ENCODE results near the gene ARHGEF17.

ARHGEF17 gene

DNA sequence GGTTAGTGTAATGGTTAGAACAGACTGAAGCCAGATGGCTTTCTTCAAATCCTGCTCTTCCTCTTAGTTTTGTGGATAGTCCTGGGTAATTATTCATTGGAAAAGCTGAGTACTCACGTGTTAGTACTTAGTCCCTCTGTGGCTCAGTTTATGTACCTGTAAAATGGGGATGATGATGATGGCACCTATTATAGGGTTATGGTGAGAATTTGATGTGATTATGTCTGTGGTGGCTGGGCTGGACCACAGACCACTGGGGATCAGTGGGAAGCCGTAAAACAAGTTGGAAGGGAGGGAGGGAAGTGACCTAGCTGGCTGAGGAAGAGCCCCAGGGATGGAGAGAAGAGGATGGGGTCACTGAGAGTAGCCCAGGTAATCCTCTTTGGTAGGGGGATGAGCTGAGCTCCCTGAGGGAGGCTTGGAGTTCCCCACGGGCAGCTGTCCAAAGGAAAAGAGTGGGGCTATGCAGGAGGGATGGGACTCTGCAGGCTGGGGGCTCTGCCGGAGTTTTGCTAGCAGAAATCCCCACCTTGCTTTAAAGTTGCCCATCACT lies 19.8 kb downstream of the ARHGEF17 start:
- DNase-seq (ENCODE audit: low read depth in 3 of 3, low spot score in 1 of 3): no peak

DNA sequence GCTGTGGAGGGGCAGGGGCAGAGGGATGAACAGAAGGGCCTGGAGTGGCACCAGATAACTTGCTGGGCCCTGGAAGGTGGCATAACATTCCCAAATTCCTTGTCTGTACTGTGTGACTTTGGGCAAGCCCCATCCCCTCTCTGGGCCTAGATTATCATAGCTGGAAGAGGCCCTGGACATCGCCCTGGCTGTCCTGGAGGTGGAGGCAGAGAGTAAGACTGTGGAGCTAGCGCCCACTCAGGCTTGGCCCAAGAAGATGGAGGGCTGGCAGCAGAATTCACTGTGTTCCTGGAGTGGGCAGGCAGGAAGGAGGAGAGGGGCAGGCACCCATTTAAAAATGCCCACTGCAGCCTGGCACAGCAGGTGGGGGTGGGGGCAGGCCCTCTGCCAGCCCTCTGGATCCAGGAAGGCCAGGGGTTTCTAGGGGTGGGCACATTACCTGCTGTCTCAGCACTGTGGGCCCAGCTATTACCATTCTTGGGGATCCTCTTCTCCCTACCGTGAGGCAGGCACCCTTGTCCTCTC lies 22.6 kb downstream of the ARHGEF17 start:
- no peak for DNase-seq (ENCODE audit: low read depth in 3 of 3, low spot score in 1 of 3)

DNA sequence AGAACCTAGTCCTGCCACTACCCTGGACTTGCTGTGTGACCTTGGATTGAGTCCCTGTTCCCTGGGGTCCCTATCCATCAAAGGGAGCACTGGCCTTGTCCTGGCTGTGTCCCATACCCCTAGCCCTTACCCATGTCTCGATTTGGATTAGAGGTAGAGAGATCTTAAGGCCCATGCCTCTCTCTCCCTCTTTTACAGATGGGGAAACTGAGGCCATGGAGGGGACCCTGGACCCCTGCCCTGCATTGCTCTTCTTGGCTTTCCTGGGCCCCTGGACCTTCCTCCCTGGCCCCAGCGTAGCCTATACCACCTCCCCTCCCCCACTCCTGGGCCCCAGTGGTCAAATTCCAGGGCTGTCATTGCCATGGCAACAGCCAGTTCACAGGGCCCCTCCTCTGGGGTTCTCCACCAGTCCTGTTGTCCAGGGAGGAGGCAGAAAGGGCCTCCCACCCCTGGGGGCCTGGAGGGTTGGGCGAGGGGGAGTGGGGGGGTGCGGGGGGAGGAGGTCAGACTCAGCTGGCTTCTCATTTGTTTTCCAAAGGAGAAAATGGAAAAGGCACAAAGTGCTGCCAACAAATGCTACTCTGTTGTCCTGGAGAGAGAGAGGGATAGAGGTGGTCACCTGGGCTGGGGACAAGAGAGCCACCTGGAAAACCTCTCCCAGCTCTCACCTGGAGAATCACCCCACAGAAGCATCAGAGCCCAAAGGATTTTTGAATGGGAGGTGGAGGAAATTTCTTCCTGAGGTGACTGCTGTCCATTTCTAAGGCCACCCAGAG lies 23.3 kb downstream of the ARHGEF17 start:
- DNase-seq (ENCODE audit: low read depth in 3 of 3, low spot score in 1 of 3): no peak

DNA sequence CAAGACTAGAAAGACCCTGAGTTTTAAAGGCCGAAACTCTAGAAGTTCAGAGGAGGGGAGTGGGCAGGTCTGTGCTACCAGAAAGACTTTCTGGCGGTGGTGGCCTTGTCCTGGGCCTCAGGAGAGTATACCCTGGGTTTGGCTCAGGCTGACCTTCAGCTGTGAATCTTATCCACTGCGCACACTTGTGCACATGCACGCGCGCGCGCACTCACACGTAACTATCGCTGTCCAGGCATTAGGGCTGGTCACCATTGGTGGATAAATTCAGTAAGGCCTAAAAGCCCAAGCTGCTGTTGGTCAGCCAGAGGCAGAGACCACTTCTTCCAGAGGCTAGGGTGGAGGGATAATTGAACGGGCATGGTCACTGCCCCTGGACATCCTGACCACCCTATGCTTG lies 25.1 kb downstream of the ARHGEF17 start:
- no peak for DNase-seq (ENCODE audit: low read depth in 3 of 3, low spot score in 1 of 3)

DNA sequence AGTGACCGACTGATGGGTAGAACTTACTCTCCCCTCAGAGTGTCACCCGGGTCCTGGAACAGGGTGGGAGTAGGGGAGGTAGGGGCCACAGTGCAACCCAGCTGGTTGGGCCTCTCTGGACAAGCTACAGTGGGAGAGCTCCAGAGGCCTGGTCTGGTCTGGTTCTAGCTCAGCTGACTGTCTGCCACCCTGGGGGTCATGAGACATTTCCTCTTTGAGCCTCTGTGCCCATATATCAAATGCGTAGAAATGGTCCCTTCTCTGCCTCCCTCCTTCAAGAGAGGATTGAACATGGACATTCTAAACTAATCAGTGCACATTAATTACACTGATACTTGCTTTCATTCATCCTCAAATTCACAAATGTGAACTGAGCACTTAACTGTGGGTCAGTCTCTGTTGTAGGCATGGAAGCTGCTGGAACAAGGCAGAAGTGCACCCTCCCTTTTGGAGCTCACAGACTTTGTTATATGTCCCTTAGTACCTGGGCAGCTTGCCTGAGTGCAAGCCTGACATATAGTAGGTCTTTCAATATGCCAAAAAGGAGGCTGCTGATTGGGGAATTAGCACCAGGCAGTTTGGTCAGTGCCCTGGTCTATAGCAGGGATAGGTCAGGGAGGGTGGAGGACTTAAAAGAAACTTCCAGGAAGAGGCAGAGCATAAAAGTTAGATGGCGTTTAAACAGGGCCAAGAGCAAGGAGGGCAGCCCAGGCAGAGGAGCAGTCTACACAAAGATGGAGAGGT lies 25.7 kb downstream of the ARHGEF17 start:
- no peak for DNase-seq (ENCODE audit: low read depth in 3 of 3, low spot score in 1 of 3)

DNA sequence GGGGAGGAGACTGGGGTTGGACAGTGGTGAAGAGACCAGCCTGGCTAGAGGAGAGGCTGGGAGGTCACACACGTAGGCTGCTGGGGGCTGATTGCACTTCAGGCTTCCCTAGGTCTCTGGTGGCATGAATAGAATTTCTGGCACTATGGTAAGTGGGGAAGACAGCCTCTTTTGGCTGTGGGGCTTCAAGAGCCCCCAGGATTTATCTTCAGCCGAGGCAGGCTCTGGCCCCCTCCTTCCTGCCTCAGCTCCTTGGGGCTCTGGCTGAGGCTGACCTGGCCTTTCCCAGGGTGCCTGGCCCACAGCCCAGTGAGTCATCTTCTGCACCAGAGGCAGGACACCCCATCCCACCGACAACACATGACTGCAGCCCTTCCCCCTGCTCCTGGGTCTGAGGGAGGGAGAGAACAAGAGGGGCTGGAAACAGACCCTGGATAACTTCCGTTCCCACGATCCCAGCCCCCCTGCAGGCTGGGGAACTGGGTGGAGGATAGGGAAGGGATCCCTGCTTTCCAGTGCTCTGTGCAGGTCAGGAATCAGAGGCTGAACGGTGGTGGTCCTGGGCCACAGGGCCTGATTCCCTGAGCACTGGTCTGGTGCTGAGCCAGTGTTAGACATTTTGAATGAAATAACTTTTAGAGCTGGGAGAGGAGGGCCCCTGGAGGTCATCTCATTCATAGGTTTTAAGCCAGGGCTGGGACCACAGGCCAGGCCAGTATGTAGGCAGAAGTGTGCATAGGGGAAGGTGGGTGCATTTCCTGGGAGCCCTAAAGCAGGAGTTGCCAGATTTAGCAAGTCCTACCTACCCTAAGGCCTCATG lies 26.5 kb downstream of the ARHGEF17 start:
- DNase-seq (ENCODE audit: low read depth in 3 of 3, low spot score in 1 of 3): no peak

DNA sequence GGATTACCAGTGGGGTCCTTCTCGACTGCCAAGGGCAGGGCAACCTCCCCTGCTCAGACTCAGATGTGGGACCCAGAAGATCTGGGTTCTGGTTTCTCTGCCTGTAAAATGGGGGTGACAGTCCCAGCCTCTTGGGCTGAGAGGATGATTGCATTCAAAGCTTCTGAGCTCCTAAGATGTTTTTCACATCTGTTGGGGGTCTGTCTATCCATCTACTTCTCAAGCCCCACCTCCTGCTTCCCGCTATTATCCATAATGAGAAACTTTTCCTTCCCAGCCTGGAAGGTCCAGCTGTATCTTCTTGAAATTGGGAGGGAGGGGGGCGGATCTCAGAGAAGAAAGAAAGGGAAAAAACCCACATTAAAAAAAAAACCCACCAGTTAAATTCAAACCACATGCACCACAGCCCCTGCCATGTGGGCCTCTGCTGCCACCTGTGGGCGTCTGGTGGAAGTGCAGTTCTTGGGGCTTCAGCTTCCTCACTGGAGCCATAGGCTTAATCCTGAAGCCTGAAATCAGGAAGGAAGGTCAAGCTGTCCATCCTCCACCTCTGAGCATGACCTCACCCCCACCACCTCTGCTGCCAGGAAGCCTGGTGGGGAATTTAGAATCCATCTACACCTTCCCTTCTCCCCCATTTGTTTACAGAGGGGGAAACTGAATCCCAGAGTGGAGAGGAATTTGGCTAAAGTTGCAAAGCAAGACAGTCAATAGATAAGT lies 27.3 kb downstream of the ARHGEF17 start:
- peak; percentile 34 to 76 (median 52) for DNase-seq (ENCODE audit: low read depth in 3 of 3, low spot score in 1 of 3)

DNA sequence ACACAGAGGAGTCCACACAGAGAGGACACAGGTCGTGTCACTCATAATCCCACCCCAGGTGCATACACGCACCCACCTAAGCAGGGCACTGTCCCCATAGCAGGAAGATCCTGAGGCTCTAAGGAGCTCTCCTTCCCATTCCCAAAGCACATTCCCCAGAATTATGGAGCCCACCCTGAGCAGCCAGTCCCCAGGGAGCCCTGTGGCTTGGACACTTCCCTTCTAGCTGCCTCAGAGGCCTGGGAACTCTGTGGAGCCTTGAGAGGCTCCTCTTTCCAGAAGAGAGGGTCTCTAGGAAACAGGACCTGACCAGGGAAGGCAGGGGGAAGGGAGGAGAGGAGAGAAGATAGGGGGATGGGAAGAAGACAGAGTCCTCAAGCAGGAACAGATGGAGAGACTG lies 29.8 kb downstream of the ARHGEF17 start:
- no peak for DNase-seq (ENCODE audit: low read depth in 3 of 3, low spot score in 1 of 3)

DNA sequence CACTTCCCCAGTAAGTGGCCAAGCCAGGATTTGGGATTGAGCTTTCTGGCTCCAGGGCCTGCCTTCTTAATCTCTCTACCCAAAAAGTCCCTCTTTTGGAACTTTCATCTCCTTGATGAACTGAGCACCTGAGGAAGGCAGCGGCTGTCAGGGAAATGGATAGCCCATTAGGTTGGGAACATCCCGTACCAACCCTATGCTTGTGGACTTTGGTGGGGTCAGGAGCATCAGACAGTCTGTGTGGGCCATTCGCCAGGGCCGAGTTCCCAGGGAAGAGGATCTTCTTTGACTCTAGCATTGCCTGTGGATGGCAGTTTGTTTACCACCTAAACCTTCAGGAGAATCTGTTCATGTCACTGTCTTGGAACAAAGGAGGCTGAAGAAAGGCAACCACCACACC lies 30.2 kb downstream of the ARHGEF17 start:
- DNase-seq (ENCODE audit: low read depth in 3 of 3, low spot score in 1 of 3): no peak

DNA sequence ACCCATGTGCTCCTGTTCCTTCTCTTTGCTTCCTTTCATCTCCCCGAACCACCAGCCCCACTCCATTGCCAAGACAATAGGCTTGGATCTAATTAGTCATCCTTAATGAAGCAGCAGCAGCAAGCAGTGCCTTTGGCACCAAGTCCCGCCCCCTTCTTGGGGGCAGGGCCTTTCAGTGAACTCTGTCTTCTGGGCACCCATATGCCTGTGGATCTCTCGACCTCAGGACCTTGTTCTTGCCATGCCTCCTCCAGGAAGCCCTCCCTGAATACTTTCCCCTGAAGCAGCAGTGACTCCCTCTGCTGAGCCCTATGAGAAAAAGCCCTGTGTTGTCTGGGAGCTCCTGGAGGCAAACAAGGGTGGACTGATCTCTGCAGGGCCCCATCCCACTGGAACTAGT lies 32.1 kb downstream of the ARHGEF17 start:
- no peak for DNase-seq (ENCODE audit: low read depth in 3 of 3, low spot score in 1 of 3)

DNA sequence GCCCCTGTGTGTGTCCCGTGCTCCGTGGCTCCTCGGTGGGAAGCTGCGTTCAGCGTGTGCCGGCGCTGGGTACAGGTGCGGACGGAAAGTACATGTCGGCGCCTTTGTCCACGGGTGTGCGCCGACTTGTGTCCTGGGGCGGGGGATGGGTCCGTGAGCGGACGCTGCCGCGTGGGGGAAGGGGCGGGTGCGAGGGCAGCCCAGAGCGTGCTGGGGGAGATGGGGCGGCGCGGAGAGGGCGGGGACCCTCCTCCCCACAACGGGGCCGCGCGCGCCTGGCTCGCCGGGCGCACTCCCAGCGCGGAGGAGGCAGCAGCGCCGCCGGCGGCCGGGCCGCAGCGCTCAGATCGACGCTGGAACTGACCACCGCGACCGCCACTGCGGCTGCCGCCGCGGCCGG lies 34.6 kb downstream of the ARHGEF17 start:
- DNase-seq (ENCODE audit: low read depth in 3 of 3, low spot score in 1 of 3): no peak

DNA sequence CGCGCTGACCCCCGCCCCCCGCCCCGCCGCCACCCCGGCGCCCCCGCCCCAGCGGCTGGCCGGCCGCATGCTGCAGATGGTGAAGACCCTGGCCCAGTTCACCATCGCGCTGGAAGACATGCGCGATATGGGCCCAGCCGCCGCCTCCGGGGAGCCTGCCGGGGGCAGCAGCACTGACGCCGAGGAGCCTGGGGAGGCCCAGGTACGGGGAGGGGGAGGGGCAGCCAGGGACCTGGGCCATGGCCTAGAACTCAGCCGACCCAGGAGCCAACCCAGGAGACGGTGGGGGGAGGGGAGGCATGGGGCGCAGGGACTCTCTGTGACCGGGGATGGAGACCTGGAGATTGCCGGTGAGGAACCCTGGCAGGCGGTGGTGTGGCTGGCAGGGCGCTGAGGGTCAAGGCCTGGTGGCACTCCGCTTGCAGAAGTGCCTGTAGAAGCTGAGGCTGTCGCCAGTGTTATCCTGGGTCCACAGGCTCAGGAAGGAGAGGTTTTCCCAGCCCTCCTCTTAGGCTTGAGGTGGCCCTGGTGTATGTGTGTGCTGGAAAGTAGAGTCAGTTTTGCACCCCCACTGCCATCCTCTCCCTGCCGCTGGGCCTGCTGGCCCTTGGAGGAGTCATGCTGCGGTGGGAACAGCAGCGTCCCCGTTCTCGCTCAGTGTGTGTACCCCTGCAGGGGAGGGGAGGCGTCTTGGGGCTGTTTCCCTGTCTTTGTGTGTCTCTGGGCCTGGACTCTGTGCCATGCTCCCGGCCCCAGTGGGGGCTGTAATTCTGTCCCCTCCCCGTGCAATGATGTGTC lies 35.2 kb downstream of the ARHGEF17 start:
- no peak for DNase-seq (ENCODE audit: low read depth in 3 of 3, low spot score in 1 of 3)

DNA sequence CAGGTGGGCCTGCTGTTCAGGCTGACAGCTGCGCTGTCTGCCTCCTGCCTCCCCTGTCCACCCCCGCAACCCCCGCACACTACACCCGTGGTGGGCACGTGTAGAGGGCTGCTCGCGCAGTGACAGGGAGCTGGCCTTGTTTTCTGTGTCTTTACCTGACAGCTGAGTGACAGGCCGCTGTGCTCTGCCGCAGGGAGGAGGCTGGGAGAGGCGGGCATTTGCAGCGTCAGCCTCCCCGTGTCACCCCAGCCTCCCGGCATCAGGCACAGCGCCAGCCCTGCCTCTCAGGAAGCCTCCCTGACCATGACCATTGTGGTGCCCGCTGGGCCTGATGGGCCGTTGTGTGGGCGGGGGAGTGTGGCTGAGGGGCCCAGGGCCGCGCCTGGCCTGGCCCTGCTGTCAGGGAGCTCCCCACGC lies 36.1 kb downstream of the ARHGEF17 start:
- DNase-seq (ENCODE audit: low read depth in 3 of 3, low spot score in 1 of 3): no peak

DNA sequence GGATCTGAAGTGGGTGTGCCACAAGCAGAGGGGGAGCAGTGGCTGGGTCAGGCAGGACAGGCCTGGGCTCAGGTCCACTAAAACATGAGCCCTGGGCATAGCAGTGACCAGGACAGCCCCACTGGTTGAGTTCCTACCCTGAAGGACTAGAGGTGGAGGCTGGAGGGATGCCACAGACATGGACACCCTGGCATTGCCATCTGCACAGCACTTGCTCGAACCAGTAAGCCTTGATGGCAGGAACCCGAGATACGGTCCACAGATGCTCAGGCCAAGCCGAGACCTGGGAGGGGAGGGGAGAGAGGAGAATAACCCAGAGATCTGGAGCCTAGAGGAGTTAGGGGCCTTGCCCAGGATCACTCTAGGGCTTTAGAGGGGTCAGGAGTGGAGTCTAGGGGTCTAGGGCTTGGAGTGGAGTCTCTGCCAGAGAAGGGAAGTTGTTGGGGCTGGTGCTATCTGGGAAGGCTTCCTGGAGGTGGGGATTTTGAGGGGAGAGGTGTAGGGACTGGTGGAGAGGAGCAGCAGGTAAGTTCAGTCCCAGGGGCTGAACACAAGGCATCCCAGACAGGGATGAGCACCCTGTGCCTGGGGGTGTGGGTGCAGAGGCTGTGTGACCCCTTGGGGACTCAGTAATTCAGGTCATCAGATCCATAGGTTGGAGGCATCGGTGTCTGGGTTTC lies 37.5 kb downstream of the ARHGEF17 start:
- no peak for DNase-seq (ENCODE audit: low read depth in 3 of 3, low spot score in 1 of 3)

DNA sequence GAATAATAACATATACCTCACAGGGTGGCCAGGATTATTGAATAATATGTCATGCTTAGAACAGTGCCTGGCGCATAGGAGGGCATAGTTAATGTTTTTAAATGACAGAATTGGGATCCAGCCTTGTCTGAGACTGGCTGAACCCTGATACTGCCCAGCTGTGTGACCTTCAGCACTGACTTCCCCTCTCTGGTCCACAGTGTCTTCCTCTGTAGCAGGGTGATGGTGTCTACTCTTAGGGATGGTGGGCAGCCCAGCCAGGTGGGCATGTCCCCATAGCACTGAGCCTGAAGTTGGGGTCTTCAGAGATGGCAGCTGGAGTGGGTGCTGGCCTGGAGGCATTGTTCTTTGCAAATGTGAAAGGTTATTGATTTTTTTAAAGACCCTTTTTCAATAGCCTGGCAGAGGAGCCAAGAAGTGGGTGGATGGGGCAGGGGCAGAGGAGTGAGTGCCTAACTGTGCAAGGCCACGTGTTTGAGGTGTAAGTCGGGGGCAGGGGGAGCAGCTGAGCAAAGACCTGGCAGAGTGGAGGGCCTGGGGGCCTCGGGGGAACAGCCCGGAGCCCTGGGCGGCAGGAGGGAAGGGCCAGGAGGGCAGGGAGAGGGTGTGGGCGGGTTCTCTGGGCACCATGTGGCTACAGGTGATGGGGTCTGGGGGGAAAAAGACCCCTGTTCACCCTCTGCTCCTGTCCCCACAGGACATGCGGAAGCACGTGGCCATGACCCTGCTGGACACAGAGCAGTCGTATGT lies 38.3 kb downstream of the ARHGEF17 start:
- no peak for DNase-seq (ENCODE audit: low read depth in 3 of 3, low spot score in 1 of 3)

DNA sequence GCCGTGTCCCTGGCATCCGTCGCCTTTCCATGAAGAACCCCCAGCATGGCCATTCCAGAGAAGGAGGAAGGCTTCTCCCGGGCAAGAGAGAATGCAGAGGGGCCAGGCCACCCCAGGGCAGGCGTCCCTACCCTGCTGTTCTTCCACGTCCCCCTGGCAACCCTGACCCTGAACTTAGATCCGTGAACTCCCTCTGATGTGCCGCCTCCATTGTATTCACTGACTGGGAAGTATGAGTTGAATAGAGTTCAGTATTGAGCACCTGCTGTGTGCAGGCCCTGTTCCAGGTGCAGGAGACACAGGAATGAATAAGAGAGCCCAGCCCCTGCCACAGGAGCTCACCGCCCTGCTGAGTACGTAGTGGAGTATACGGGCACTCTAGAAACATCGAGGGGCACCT lies 39.0 kb downstream of the ARHGEF17 start:
- no peak for DNase-seq (ENCODE audit: low read depth in 3 of 3, low spot score in 1 of 3)

DNA sequence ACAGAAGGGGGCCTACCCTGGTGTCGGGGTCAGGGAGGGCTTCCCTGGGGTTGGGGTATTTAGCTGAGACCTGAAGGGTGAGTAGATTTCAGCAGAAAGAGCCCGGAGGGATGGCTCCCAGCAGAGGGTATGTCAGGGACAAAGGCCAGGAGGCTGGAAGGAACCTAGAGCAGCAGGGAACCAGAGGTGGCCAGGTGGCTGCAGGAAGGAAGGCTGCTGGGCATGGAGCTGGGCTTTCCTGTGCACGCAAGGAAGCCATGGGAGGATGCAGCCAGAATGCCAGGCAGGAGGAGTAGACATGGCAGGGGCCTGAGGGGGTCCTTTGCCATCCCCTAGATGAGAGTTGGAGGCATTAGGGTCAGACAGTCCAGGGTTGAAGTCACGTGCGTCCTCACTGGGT lies 40.8 kb downstream of the ARHGEF17 start:
- DNase-seq (ENCODE audit: low read depth in 3 of 3, low spot score in 1 of 3): no peak

DNA sequence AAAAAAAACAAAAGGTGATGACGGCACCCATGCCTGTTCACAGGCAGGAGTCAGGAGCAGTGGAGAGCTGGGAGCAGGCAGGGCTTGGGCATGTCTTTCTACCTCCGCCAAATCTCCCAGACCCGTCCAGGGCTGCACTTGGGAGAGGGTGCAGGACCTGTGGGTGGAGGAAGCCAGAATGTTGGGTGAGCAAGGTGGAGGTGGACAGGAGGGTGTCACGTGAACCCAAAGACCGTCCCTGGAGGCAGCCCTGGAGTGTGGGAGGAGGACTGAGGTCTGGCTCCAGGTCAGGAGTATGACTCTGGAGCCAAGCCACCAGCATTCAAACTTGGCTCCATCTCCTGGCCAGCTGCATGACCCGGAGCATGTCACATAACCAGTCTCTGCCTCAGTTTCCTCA lies 41.6 kb downstream of the ARHGEF17 start:
- DNase-seq (ENCODE audit: low read depth in 3 of 3, low spot score in 1 of 3): no peak

All from stimulated activated CD4-positive, alpha-beta T cell treated with anti-CD3 and anti-CD28 coated beads, TNF-alpha, amount 100 ng/mL, for 1 hour (primary cell).